HepG2 (cell line): ENCODE measurements around the gene EXOC5. TPM values are rescaled to one million over a fixed set of nuclear protein-coding genes. Genes with fewer than 3 reads are reported as not detected.

Experiments
- ARID2 ChIP-seq: sonication (generic); formaldehyde crosslinking; IDR thresholded peaks from 2 replicates; pipeline ENCODE4 v1.8.1; 2022; ENCODE audit warnings: mild to moderate bottlenecking, missing genetic modification reagents, borderline replicate concordance
- CBFB ChIP-seq: sonication (generic); formaldehyde crosslinking; IDR thresholded peaks from 2 replicates; pipeline ENCODE4 v1.4.0; 2020; ENCODE audit warnings: missing genetic modification reagents
- CCAR2 ChIP-seq: fragments of 200-400 bp; formaldehyde crosslinking; optimal IDR thresholded peaks from 2 replicates; pipeline ENCODE3; 2018; ENCODE audit warnings: low read depth, mild to moderate bottlenecking, low read length, moderate library complexity
- ESRRA ChIP-seq: sonication (generic); formaldehyde crosslinking; IDR thresholded peaks from 2 replicates; pipeline ENCODE4 v1.5.1; 2020; ENCODE audit warnings: mild to moderate bottlenecking, low read depth, missing genetic modification reagents
- KLF16 ChIP-seq, 2 experiments: sonication (generic) in 1 of 2; formaldehyde crosslinking in 1 of 2; IDR thresholded peaks; 2 replicates each; pipeline versions ENCODE4 v1.6.1 to v1.8.0; 2016 to 2023; ENCODE audit warnings: missing genetic modification reagents in 2 of 2, missing compliant biosample characterization in 1 of 2
- KMT2A ChIP-seq: sonication (generic); formaldehyde crosslinking; IDR thresholded peaks from 2 replicates; pipeline ENCODE4 v1.4.0; 2020; ENCODE audit warnings: missing genetic modification reagents
- NFIB ChIP-seq: sonication (generic); formaldehyde crosslinking; IDR thresholded peaks from 2 replicates; pipeline ENCODE4 v1.9.0; 2021; ENCODE audit warnings: missing genetic modification reagents, mild to moderate bottlenecking, borderline replicate concordance
- NFYB ChIP-seq: sonication (generic); formaldehyde crosslinking; IDR thresholded peaks from 2 replicates; pipeline ENCODE4 v1.4.0; 2020; ENCODE audit warnings: missing genetic modification reagents
- PLRG1 ChIP-seq: fragments of 450-650 bp; conservative IDR thresholded peaks from 2 replicates; pipeline ENCODE4 v1.6.1; 2016
- ZFAT ChIP-seq: sonication (generic); formaldehyde crosslinking; conservative IDR thresholded peaks from 2 replicates; pipeline ENCODE4 v1.8.1; 2023; ENCODE audit warnings: missing genetic modification reagents, inconsistent platforms
- ZNF143 ChIP-seq: sonication (generic); formaldehyde crosslinking; IDR thresholded peaks from 2 replicates; pipeline ENCODE4 v1.4.0; 2020; ENCODE audit warnings: missing genetic modification reagents
- ZNF207 ChIP-seq: fragments of 450-650 bp; IDR thresholded peaks from 2 replicates; pipeline ENCODE4 v1.6.1; 2016; ENCODE audit warnings: antibody characterized with exemption, borderline replicate concordance
- ZNF333 ChIP-seq: sonication (generic); formaldehyde crosslinking; IDR thresholded peaks from 2 replicates; pipeline ENCODE4 v1.4.0; 2020; ENCODE audit warnings: mild to moderate bottlenecking, missing genetic modification reagents, borderline replicate concordance
- ZSCAN29 ChIP-seq: sonication (generic); formaldehyde crosslinking; conservative IDR thresholded peaks from 2 replicates; pipeline ENCODE4 v1.4.0; 2020; ENCODE audit warnings: mild to moderate bottlenecking, missing genetic modification reagents
- polyA plus RNA-seq, 8 experiments: library from polyadenylated mRNA; depleted of rRNA in 3 of 8; stranded (reverse) in 7 of 8; unstranded in 1 of 8; fragments of >200 nt; fragmentation: Illumina TruSeq in 4 of 8; extraction: Trizol in 4 of 8; gene quantifications; 2 replicates each; pipeline versions ENCODE4 v1.2.1 to v1.2.3, GENCODE V29; 2011 to 2016; ENCODE audit warnings: low read depth in 4 of 8, missing spikeins in 1 of 8, mixed read lengths in 1 of 8; ENCODE audit not compliant: insufficient read depth in 1 of 8
- total RNA-seq, 5 experiments: library from RNA; depleted of rRNA; stranded (reverse); fragments of >200 nt; fragmentation: Illumina TruSeq; extraction: Trizol; gene quantifications; 2 replicates each; pipeline ENCODE4 v1.2.3, GENCODE V29; 2016; ENCODE audit warnings: low read depth in 1 of 5
- TF ChIP-seq, protein P1 (sequence below): sonication (generic); formaldehyde crosslinking; IDR thresholded peaks from 2 replicates; pipeline ENCODE4 v1.5.0; 2020; ENCODE audit warnings: mild to moderate bottlenecking, missing genetic modification reagents, borderline replicate concordance
- TF ChIP-seq, protein P2 (sequence below): IDR thresholded peaks from 2 replicates; pipeline ENCODE4 v1.6.1; 2016; ENCODE audit warnings: missing compliant biosample characterization, missing genetic modification reagents, borderline replicate concordance
- TF ChIP-seq, protein P3 (sequence below): sonication (generic); formaldehyde crosslinking; conservative IDR thresholded peaks from 2 replicates; pipeline ENCODE4 v1.4.0; 2020; ENCODE audit warnings: missing genetic modification reagents
- TF ChIP-seq, protein P4 (sequence below): sonication (generic); formaldehyde crosslinking; IDR thresholded peaks from 2 replicates; pipeline ENCODE4 v1.4.0; 2020; ENCODE audit warnings: missing genetic modification reagents, borderline replicate concordance
- TF ChIP-seq, protein P5 (sequence below): sonication (generic); formaldehyde crosslinking; IDR thresholded peaks from 2 replicates; pipeline ENCODE4 v1.5.0; 2020; ENCODE audit warnings: missing genetic modification reagents
- TF ChIP-seq, protein P6 (sequence below): IDR thresholded peaks from 2 replicates; pipeline ENCODE4 v1.6.1; 2016

The EXOC5 gene
- total and polyA plus RNA-seq, 2 of the 13 experiments (the other 11 are each of a cell fraction or from before 2014, with no cell fraction given): 15.1 to 43.8 TPM

DNA sequence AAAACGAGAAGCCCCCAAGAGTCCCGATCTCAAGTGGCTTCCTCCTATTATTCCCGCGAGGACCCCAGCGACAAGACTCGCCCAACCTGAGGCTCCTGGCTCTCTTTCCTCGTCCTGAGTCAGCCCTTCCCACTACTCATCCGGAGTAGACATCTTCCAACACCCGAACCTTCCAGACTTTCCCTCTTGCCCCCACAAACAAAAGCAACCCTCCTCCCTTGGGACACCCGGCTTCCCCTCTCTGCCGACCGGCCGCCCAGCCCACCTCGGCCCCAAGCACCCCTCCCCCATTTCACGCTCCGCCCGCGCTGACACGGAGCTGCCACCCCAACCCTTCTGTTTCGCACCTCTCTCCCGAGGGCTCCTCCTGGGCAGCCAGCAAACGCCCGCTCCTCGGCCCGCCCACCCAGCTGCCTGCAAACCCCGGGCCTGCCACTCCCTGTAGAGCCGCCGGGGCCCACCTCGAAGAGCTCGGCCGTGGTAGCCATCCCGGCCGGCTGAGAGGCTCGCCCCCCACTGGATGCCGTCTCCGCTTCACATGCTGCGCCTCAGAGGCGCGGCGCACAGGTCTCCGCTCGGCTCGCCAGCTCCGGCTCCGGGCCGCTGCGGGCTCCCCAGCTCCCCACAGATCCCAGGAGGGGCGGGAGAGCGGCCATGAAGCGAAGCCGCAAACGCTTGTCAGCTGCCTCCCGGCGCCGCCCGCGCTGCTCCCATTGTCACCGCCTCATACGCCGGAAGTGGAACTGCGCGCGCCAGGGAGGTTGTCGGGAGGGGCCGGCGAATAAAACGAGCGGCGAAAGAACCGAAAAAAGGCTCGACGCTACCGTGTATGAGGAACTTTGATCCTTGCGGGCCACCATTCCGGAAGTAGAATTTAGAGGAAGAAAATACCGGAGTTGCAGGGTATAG, at the start of gene EXOC5, which contains the start of gene AP5M1 (continued):
- TF ChIP-seq KLF16 (CRISPR knock-in tag; IDR thresholded peaks at IDR 0.05): no peak
- TF ChIP-seq CCAR2: no peak
- TF ChIP-seq, protein P1, sequence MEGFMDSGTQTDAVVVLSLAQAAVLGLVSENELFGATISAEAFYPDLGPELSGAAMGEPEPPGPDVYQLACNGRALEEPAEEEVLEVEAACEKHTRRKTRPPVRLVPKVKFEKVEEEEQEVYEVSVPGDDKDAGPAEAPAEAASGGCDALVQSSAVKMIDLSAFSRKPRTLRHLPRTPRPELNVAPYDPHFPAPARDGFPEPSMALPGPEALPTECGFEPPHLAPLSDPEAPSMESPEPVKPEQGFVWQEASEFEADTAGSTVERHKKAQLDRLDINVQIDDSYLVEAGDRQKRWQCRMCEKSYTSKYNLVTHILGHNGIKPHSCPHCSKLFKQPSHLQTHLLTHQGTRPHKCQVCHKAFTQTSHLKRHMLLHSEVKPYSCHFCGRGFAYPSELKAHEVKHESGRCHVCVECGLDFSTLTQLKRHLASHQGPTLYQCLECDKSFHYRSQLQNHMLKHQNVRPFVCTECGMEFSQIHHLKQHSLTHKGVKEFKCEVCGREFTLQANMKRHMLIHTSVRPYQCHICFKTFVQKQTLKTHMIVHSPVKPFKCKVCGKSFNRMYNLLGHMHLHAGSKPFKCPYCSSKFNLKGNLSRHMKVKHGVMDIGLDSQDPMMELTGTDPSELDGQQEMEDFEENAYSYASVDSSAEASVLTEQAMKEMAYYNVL (CRISPR knock-in tag): peak; percentile 90
- TF ChIP-seq PLRG1: no peak
- peak; percentile 89 for TF ChIP-seq KMT2A (CRISPR knock-in tag)
- TF ChIP-seq, protein P2, sequence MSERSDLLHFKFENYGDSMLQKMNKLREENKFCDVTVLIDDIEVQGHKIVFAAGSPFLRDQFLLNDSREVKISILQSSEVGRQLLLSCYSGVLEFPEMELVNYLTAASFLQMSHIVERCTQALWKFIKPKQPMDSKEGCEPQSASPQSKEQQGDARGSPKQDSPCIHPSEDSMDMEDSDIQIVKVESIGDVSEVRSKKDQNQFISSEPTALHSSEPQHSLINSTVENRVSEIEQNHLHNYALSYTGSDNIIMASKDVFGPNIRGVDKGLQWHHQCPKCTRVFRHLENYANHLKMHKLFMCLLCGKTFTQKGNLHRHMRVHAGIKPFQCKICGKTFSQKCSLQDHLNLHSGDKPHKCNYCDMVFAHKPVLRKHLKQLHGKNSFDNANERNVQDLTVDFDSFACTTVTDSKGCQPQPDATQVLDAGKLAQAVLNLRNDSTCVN (CRISPR knock-in tag): no peak
- TF ChIP-seq, protein P3, sequence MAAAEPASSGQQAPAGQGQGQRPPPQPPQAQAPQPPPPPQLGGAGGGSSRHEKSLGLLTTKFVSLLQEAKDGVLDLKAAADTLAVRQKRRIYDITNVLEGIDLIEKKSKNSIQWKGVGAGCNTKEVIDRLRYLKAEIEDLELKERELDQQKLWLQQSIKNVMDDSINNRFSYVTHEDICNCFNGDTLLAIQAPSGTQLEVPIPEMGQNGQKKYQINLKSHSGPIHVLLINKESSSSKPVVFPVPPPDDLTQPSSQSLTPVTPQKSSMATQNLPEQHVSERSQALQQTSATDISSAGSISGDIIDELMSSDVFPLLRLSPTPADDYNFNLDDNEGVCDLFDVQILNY (CRISPR knock-in tag): peak; percentile 63; the same call in 1 of the 2 replicates
- TF ChIP-seq NFIB (CRISPR knock-in tag): no peak
- no peak for TF ChIP-seq ZFAT (CRISPR knock-in tag)
- TF ChIP-seq, protein P4, sequence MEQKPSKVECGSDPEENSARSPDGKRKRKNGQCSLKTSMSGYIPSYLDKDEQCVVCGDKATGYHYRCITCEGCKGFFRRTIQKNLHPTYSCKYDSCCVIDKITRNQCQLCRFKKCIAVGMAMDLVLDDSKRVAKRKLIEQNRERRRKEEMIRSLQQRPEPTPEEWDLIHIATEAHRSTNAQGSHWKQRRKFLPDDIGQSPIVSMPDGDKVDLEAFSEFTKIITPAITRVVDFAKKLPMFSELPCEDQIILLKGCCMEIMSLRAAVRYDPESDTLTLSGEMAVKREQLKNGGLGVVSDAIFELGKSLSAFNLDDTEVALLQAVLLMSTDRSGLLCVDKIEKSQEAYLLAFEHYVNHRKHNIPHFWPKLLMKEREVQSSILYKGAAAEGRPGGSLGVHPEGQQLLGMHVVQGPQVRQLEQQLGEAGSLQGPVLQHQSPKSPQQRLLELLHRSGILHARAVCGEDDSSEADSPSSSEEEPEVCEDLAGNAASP (CRISPR knock-in tag): no peak
- TF ChIP-seq ZNF143 (CRISPR knock-in tag): peak; percentile 83
- TF ChIP-seq CBFB (CRISPR knock-in tag): peak; percentile 73; the same call in 1 of the 2 replicates
- TF ChIP-seq NFYB (CRISPR knock-in tag): peak; percentile 19
- TF ChIP-seq, protein P5, sequence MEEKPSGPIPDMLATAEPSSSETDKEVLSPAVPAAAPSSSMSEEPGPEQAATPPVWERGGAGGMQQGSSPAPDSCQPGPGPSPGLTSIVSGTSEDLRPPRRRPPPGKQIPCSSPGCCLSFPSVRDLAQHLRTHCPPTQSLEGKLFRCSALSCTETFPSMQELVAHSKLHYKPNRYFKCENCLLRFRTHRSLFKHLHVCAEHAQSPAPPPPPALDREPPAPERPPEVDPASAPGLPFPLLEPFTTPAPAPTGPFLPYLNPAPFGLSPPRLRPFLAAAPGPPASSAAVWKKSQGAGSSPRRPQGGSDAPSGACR (CRISPR knock-in tag): peak; percentile 54; the same call in 1 of the 2 replicates
- no peak for TF ChIP-seq ZNF333
- 0 out of 2 replicates have a peak, but pooled peaks have one; percentile 38 for TF ChIP-seq ESRRA (CRISPR knock-in tag)
- TF ChIP-seq, protein P6, sequence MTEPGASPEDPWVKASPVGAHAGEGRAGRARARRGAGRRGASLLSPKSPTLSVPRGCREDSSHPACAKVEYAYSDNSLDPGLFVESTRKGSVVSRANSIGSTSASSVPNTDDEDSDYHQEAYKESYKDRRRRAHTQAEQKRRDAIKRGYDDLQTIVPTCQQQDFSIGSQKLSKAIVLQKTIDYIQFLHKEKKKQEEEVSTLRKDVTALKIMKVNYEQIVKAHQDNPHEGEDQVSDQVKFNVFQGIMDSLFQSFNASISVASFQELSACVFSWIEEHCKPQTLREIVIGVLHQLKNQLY (CRISPR knock-in tag): no peak
- TF ChIP-seq ZNF207: no peak
- TF ChIP-seq ARID2 (CRISPR knock-in tag): no peak
- peak; percentile 88; the same call in 1 of the 2 replicates for TF ChIP-seq ZSCAN29
